ENCODE data around the gene ZNF711. TPM values are rescaled to one million over a fixed set of nuclear protein-coding genes. Genes with fewer than 3 reads are reported as not detected.
A peak's percentile ranks its signal among the peaks of the same experiment; 100 is the strongest.
"Not testable (repeated sequence)": the region's sequence is repeated elsewhere in the genome, so short reads cannot be mapped to it uniquely, and the experiment has no call there.

Gene ZNF711
- 0.12 TPM in 2 replicates for total RNA-seq

GRCh38 chrX:85243761-85244449 lies at the start of gene ZNF711, which contains the start of gene SATL1:
Gene ZNF711 (plus strand): TSS chrX:85243991. CDS start chrX:85247573, 3,582 bp downstream.
Gene SATL1 (minus strand): TSS chrX:85243779. CDS start chrX:85108968, 134,811 bp downstream.
- DNase-seq = peak; percentile 60
- H3K36me3 Mint-ChIP-seq (ENCODE audit: low read depth) = no peaks in the 10 kb centered on the region
- H3K27ac Mint-ChIP-seq = peak within 1 kb of the TSS; percentile 48
- intact Hi-C loops (cut with micrococcal nuclease) = no loop called here
- H3K4me1 Mint-ChIP-seq = peaks cover 11% of the 10 kb centered on the region
- no peaks in the 10 kb centered on the region for H3K9me3 Mint-ChIP-seq
- peaks cover 24% of the 10 kb centered on the region for H3K27me3 Mint-ChIP-seq
- H3K4me3 Mint-ChIP-seq = peak within 1 kb of the TSS; percentile 84

- DNase-seq = no peak
- intact Hi-C loops (cut with micrococcal nuclease) = no loop called here
- H3K4me3 Mint-ChIP-seq = no peak overlapping the region
- H3K9me3 Mint-ChIP-seq = no peaks in the 10 kb centered on the region
- H3K27ac Mint-ChIP-seq = no peak overlapping the region
- no peaks in the 10 kb centered on the region for H3K27me3 Mint-ChIP-seq
- H3K4me1 Mint-ChIP-seq = no peaks in the 10 kb centered on the region
- H3K36me3 Mint-ChIP-seq (ENCODE audit: low read depth) = no peaks in the 10 kb centered on the region
Measured at GRCh38 chrX:85196319-85196718, 47.5 kb upstream of the ZNF711 start.

- Mint-ChIP-seq H3K27ac (no peak overlapping the region), H3K4me3 (no peak overlapping the region), H3K27me3 (no peaks in the 10 kb centered on the region), H3K4me1 (no peaks in the 10 kb centered on the region), H3K9me3 (no peaks in the 10 kb centered on the region), H3K36me3 (ENCODE audit: low read depth) (no peaks in the 10 kb centered on the region)
- no peak for DNase-seq
- intact Hi-C loops (cut with micrococcal nuclease) = no loop called here
Measured at GRCh38 chrX:85203461-85203970, 40.3 kb upstream of the ZNF711 start.

GRCh38 chrX:85213792-85214530 lies 29.8 kb upstream of the ZNF711 start:
- Mint-ChIP-seq H3K36me3 (ENCODE audit: low read depth) (no peaks in the 10 kb centered on the region), H3K9me3 (peaks cover 4% of the 10 kb centered on the region), H3K27ac (no peak overlapping the region), H3K4me1 (no peaks in the 10 kb centered on the region), H3K27me3 (no peaks in the 10 kb centered on the region), H3K4me3 (no peak overlapping the region)
- no peak for DNase-seq
- intact Hi-C loops (cut with micrococcal nuclease) = no loop called here

GRCh38 chrX:85215946-85216345 lies 27.8 kb upstream of the ZNF711 start:
- H3K36me3 Mint-ChIP-seq (ENCODE audit: low read depth) = no peaks in the 10 kb centered on the region
- H3K27ac Mint-ChIP-seq = no peak overlapping the region
- no peaks in the 10 kb centered on the region for H3K27me3 Mint-ChIP-seq
- DNase-seq = no peak
- no peaks in the 10 kb centered on the region for H3K9me3 Mint-ChIP-seq
- H3K4me3 Mint-ChIP-seq = no peak overlapping the region
- intact Hi-C loops (cut with micrococcal nuclease) = no loop called here
- no peaks in the 10 kb centered on the region for H3K4me1 Mint-ChIP-seq

GRCh38 chrX:85221361-85221760 lies 22.4 kb upstream of the ZNF711 start:
- Mint-ChIP-seq H3K27ac (no peak overlapping the region), H3K27me3 (no peaks in the 10 kb centered on the region), H3K4me1 (no peaks in the 10 kb centered on the region), H3K9me3 (no peaks in the 10 kb centered on the region), H3K4me3 (no peak overlapping the region), H3K36me3 (ENCODE audit: low read depth) (no peaks in the 10 kb centered on the region)
- DNase-seq = no peak
- intact Hi-C loops (cut with micrococcal nuclease) = no loop called here

- intact Hi-C loops (cut with micrococcal nuclease) = no loop called here
- Mint-ChIP-seq H3K4me3 (no peak overlapping the region), H3K4me1 (no peaks in the 10 kb centered on the region), H3K27ac (no peak overlapping the region), H3K27me3 (no peaks in the 10 kb centered on the region), H3K36me3 (ENCODE audit: low read depth) (no peaks in the 10 kb centered on the region), H3K9me3 (no peaks in the 10 kb centered on the region)
- DNase-seq = no peak
Measured at GRCh38 chrX:85223359-85223758, 20.4 kb upstream of the ZNF711 start.

GRCh38 chrX:85243155-85243554 lies 636 bp upstream of the ZNF711 start:
- Mint-ChIP-seq H3K4me1 (peaks cover 11% of the 10 kb centered on the region), H3K4me3 (peak overlapping the region; percentile 84), H3K9me3 (no peaks in the 10 kb centered on the region), H3K27me3 (peaks cover 24% of the 10 kb centered on the region), H3K27ac (no peak overlapping the region), H3K36me3 (ENCODE audit: low read depth) (no peaks in the 10 kb centered on the region)
- intact Hi-C loops (cut with micrococcal nuclease) = no loop called here
- no peak for DNase-seq

- Mint-ChIP-seq H3K4me1 (peaks cover 11% of the 10 kb centered on the region), H3K4me3 (peak overlapping the region; percentile 84), H3K27me3 (peaks cover 24% of the 10 kb centered on the region), H3K36me3 (ENCODE audit: low read depth) (no peaks in the 10 kb centered on the region), H3K27ac (peak overlapping the region; percentile 48), H3K9me3 (no peaks in the 10 kb centered on the region)
- DNase-seq = peak; percentile 53
- intact Hi-C loops (cut with micrococcal nuclease) = no loop called here
Measured at GRCh38 chrX:85244450-85245211, 840 bp downstream of the ZNF711 start.

- H3K27ac Mint-ChIP-seq; H3K36me3 Mint-ChIP-seq (ENCODE audit: low read depth); H3K4me1 Mint-ChIP-seq; H3K9me3 Mint-ChIP-seq; intact Hi-C loops (cut with micrococcal nuclease); H3K4me3 Mint-ChIP-seq; H3K27me3 Mint-ChIP-seq; DNase-seq: not testable (repeated sequence)
Measured at GRCh38 chrX:85285286-85285685, 41.5 kb downstream of the ZNF711 start.

- no peak for DNase-seq
- Mint-ChIP-seq H3K36me3 (ENCODE audit: low read depth) (no peaks in the 10 kb centered on the region), H3K27ac (no peak overlapping the region), H3K9me3 (no peaks in the 10 kb centered on the region), H3K4me1 (no peaks in the 10 kb centered on the region), H3K27me3 (no peaks in the 10 kb centered on the region), H3K4me3 (no peak overlapping the region)
- intact Hi-C loops (cut with micrococcal nuclease) = no loop called here
Measured at GRCh38 chrX:85288992-85289723, 45.4 kb downstream of the ZNF711 start.

GRCh38 chrX:85303544-85303943 lies 59.8 kb downstream of the ZNF711 start:
- Mint-ChIP-seq H3K9me3 (no peaks in the 10 kb centered on the region), H3K4me3 (no peak overlapping the region), H3K27ac (no peak overlapping the region), H3K27me3 (no peaks in the 10 kb centered on the region), H3K36me3 (ENCODE audit: low read depth) (no peaks in the 10 kb centered on the region), H3K4me1 (no peaks in the 10 kb centered on the region)
- intact Hi-C loops (cut with micrococcal nuclease) = no loop called here
- no peak for DNase-seq

GRCh38 chrX:85309717-85310116 lies 65.9 kb downstream of the ZNF711 start:
- Mint-ChIP-seq H3K4me1 (no peaks in the 10 kb centered on the region), H3K27me3 (no peaks in the 10 kb centered on the region), H3K36me3 (ENCODE audit: low read depth) (no peaks in the 10 kb centered on the region), H3K27ac (no peak overlapping the region), H3K4me3 (no peak overlapping the region), H3K9me3 (no peaks in the 10 kb centered on the region)
- DNase-seq = no peak
- intact Hi-C loops (cut with micrococcal nuclease) = no loop called here
